A549 (cell line): ENCODE data around the gene UNC119B.

Experiments
- CHD2 ChIP-seq: fragments of 150-350 bp; IDR thresholded peaks from 2 replicates; pipeline ENCODE4 v1.6.1; 2014; ENCODE audit warnings: low read length; ENCODE audit not compliant: partially characterized antibody
- EHF ChIP-seq: fragments of 250-450 bp; sonication (Bioruptor Pico); IDR thresholded peaks from 2 replicates; pipeline ENCODE4 v1.5.0; 2020; ENCODE audit warnings: mild to moderate bottlenecking
- EP300 ChIP-seq, 2 experiments: fragments of >200 bp; sonication (Bioruptor Twin); formaldehyde crosslinking; IDR thresholded peaks; 2 replicates in 1 of 2; 3 replicates in 1 of 2; pipeline ENCODE4 v1.6.1; 2016 to 2017
- JUN ChIP-seq, 2 experiments: fragments of >200 bp; sonication (Bioruptor Twin); formaldehyde crosslinking; IDR thresholded peaks; 2 replicates in 1 of 2; 3 replicates in 1 of 2; pipeline ENCODE4 v1.6.1; 2016 to 2017
- MAFK ChIP-seq: fragments of 450-650 bp; IDR thresholded peaks from 2 replicates; pipeline ENCODE4 v1.6.1; 2014; ENCODE audit not compliant: partially characterized antibody
- NR3C1 ChIP-seq: fragments of >200 bp; sonication (Bioruptor Twin); formaldehyde crosslinking; IDR thresholded peaks from 3 replicates; pipeline ENCODE4 v1.6.1; 2017
- PHF8 ChIP-seq: fragments of 200-600 bp; sonication (generic); IDR thresholded peaks from 2 replicates; pipeline ENCODE4 v1.6.1; 2016; ENCODE audit warnings: low read depth, mild to moderate bottlenecking, antibody characterized with exemption, moderate library complexity, borderline replicate concordance
- POLR2A ChIP-seq: IDR thresholded peaks from 2 replicates; pipeline ENCODE4 v1.6.1; 2012; ENCODE audit warnings: mild to moderate bottlenecking, low read length
- RAD21 ChIP-seq, 2 experiments: fragments of >200 bp in 1 of 2; sonication (Bioruptor Twin) in 1 of 2; formaldehyde crosslinking in 1 of 2; IDR thresholded peaks in 1 of 2; conservative IDR thresholded peaks in 1 of 2; 2 replicates in 1 of 2; 3 replicates in 1 of 2; pipeline ENCODE4 v1.6.1; 2012 to 2018; ENCODE audit warnings: inconsistent platforms in 1 of 2
- RCOR1 ChIP-seq: fragments of 150-350 bp; IDR thresholded peaks from 2 replicates; pipeline ENCODE4 v1.6.1; 2014; ENCODE audit warnings: antibody characterized with exemption, low read length, low read depth
- ZFP36 ChIP-seq: fragments of 450-650 bp; IDR thresholded peaks from 2 replicates; pipeline ENCODE4 v1.6.1; 2014; ENCODE audit warnings: borderline replicate concordance; ENCODE audit not compliant: partially characterized antibody
- TF ChIP-seq, protein P1 (sequence below): fragments of >200 bp; sonication (Bioruptor Twin); formaldehyde crosslinking; IDR thresholded peaks from 3 replicates; pipeline ENCODE4 v1.5.1; 2016
- TF ChIP-seq, protein P2 (sequence below): fragments of 450-650 bp; IDR thresholded peaks from 2 replicates; pipeline ENCODE4 v1.6.1; 2014; ENCODE audit warnings: antibody characterized with exemption

DNA sequence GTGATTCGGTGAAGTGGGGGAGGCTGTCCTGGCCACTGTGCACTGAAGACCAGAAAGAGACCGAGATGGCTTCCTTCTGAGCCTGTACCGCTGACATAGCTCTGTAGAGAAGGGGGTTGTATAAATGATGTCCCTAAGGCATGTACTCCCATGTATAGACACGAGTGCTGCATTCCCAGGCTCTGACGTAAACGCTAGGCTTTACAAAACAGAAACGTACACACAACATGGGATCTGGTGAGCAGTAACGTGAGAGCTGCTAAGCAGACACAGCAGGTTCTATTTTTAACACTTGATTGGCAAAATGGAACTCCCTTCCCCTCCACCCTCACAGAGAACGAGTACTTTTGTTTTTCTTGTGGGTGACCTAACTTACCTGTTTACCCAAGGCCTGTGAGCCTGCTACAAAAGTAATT lies 51.3 kb downstream of the UNC119B start:
- TF ChIP-seq, protein P1, sequence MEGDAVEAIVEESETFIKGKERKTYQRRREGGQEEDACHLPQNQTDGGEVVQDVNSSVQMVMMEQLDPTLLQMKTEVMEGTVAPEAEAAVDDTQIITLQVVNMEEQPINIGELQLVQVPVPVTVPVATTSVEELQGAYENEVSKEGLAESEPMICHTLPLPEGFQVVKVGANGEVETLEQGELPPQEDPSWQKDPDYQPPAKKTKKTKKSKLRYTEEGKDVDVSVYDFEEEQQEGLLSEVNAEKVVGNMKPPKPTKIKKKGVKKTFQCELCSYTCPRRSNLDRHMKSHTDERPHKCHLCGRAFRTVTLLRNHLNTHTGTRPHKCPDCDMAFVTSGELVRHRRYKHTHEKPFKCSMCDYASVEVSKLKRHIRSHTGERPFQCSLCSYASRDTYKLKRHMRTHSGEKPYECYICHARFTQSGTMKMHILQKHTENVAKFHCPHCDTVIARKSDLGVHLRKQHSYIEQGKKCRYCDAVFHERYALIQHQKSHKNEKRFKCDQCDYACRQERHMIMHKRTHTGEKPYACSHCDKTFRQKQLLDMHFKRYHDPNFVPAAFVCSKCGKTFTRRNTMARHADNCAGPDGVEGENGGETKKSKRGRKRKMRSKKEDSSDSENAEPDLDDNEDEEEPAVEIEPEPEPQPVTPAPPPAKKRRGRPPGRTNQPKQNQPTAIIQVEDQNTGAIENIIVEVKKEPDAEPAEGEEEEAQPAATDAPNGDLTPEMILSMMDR = no peak
- TF ChIP-seq EHF (CRISPR knock-in tag) (no peak), NR3C1 (no peak), POLR2A (no peak), ZFP36 (no peak), CHD2 (no peak), JUN (IDR thresholded peaks at IDR 0.05) (no peak), EP300 (IDR thresholded peaks at IDR 0.05) (no peak), PHF8 (no peak), MAFK (no peak), RAD21 (conservative IDR thresholded peaks at IDR 0.05 in 1 of 2, IDR thresholded peaks at IDR 0.05 in 1 of 2) (no peak), RCOR1 (no peak)
- TF ChIP-seq, protein P2, sequence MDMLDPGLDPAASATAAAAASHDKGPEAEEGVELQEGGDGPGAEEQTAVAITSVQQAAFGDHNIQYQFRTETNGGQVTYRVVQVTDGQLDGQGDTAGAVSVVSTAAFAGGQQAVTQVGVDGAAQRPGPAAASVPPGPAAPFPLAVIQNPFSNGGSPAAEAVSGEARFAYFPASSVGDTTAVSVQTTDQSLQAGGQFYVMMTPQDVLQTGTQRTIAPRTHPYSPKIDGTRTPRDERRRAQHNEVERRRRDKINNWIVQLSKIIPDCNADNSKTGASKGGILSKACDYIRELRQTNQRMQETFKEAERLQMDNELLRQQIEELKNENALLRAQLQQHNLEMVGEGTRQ = no peak
